Loucy (cell line): Measurements from ENCODE around the gene CHN2.

ENCODE experiments used
- H2AFZ ChIP-seq: fragments of 200-600 bp; sonication (generic); 2 replicates; pipeline ENCODE4 v1.6.0; 2016; ENCODE audit warnings: antibody characterized with exemption, mild to moderate bottlenecking, low read length, moderate library complexity
- H3F3A ChIP-seq: fragments of 200-600 bp; 2 replicates; pipeline ENCODE4 v1.6.0; 2016; ENCODE audit warnings: antibody characterized with exemption, low read depth, mild to moderate bottlenecking
- H3K27me3 ChIP-seq: fragments of 200-600 bp; sonication (generic); 2 replicates; pipeline ENCODE4 v1.6.1; 2014; ENCODE audit warnings: low read length, mild to moderate bottlenecking; ENCODE audit not compliant: insufficient read depth, poor library complexity, severe bottlenecking
- H3K36me3 ChIP-seq: fragments of 200-600 bp; sonication (generic); 2 replicates; pipeline ENCODE4 v1.6.1; 2016; ENCODE audit warnings: low read length; ENCODE audit not compliant: insufficient read depth
- H3K4me1 ChIP-seq: fragments of 200-600 bp; sonication (generic); 2 replicates; pipeline ENCODE4 v1.5.1; 2014; ENCODE audit warnings: low read length, mild to moderate bottlenecking; ENCODE audit not compliant: insufficient read depth, poor library complexity, severe bottlenecking
- H3K4me2 ChIP-seq: fragments of 200-600 bp; sonication (generic); 2 replicates; pipeline ENCODE4 v1.6.0; 2014; ENCODE audit warnings: antibody characterized with exemption, low read length, low read depth, mild to moderate bottlenecking; ENCODE audit not compliant: poor library complexity, severe bottlenecking
- H3K4me3 ChIP-seq: fragments of 200-600 bp; sonication (generic); 2 replicates; pipeline ENCODE4 v1.5.1; 2014; ENCODE audit warnings: low read length, mild to moderate bottlenecking, mixed read lengths; ENCODE audit not compliant: poor library complexity, severe bottlenecking
- H3K79me2 ChIP-seq: fragments of 200-600 bp; sonication (generic); 2 replicates; pipeline ENCODE4 v1.6.1; 2014; ENCODE audit warnings: low read length; ENCODE audit not compliant: insufficient read depth
- H3K9ac ChIP-seq: fragments of 200-600 bp; sonication (generic); 2 replicates; pipeline ENCODE4 v1.6.0; 2014; ENCODE audit warnings: mild to moderate bottlenecking, low read depth, low read length, moderate library complexity; ENCODE audit not compliant: poor library complexity, severe bottlenecking
- H3K9me2 ChIP-seq: fragments of 200-600 bp; sonication (generic); replicated peaks from 2 replicates; pipeline ENCODE4 v1.6.1; 2016; ENCODE audit warnings: low read depth, low read length, mixed read lengths
- H3K9me3 ChIP-seq: fragments of 200-600 bp; sonication (generic); 2 replicates; pipeline ENCODE4 v1.6.1; 2014; ENCODE audit warnings: mild to moderate bottlenecking, antibody characterized with exemption, low read length, low read depth; ENCODE audit not compliant: insufficient read depth
- H4K20me1 ChIP-seq: fragments of 200-600 bp; sonication (generic); 2 replicates; pipeline ENCODE4 v1.6.0; 2014; ENCODE audit warnings: antibody characterized with exemption, low read length, mild to moderate bottlenecking; ENCODE audit not compliant: insufficient read depth, poor library complexity, severe bottlenecking
- EZH2phosphoT487 ChIP-seq: fragments of 200-600 bp; IDR thresholded peaks from 2 replicates; pipeline ENCODE4 v1.6.1; 2018; ENCODE audit warnings: antibody characterized with exemption, mild to moderate bottlenecking, moderate library complexity, borderline replicate concordance
- TF ChIP-seq, protein P1 (sequence below): fragments of 200-600 bp; sonication (generic); conservative IDR thresholded peaks from 2 replicates; pipeline ENCODE4 v1.5.1; 2014; ENCODE audit warnings: mild to moderate bottlenecking, antibody characterized with exemption, low read length

The CHN2 gene

DNA sequence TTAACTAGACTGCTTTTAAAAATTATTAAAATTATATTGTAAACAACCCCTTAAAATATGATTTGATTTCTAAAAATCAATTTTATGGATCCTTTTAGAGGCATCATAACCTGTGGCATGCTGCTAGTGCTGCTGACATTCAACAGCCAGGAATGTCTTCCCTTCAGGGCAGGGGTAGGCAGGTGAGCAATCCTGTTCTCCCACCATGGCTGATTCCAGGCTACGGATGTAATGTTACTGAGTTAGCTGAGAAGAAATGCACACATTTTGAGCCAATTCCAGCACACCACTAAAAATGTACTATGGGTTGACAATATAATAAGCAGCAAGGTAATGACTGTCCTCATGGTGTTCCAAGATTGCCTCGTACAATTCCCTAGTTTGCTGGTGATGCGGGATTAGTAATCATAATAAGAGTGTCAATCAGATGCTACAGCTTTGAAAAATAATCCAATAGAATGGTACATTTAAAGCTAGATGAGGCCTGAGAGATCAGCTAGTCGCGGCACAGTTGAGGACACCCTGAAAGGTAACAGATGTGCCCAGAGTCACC is 260.4 kb downstream of the CHN2 start:
- H3K79me2 ChIP-seq, result no peaks in the 10 kb centered on the region
- no peaks in the 10 kb centered on the region for H3K9me3 ChIP-seq
- TF ChIP-seq, protein P1, sequence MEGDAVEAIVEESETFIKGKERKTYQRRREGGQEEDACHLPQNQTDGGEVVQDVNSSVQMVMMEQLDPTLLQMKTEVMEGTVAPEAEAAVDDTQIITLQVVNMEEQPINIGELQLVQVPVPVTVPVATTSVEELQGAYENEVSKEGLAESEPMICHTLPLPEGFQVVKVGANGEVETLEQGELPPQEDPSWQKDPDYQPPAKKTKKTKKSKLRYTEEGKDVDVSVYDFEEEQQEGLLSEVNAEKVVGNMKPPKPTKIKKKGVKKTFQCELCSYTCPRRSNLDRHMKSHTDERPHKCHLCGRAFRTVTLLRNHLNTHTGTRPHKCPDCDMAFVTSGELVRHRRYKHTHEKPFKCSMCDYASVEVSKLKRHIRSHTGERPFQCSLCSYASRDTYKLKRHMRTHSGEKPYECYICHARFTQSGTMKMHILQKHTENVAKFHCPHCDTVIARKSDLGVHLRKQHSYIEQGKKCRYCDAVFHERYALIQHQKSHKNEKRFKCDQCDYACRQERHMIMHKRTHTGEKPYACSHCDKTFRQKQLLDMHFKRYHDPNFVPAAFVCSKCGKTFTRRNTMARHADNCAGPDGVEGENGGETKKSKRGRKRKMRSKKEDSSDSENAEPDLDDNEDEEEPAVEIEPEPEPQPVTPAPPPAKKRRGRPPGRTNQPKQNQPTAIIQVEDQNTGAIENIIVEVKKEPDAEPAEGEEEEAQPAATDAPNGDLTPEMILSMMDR, result no peak
- TF ChIP-seq EZH2phosphoT487, result no peak
- no peak overlapping the region for H2AFZ ChIP-seq
- no peak overlapping the region for H3K4me3 ChIP-seq
- H3K9me2 ChIP-seq, result no peaks in the 10 kb centered on the region
- no peak overlapping the region for H3K4me2 ChIP-seq
- no peaks in the 10 kb centered on the region for H3K4me1 ChIP-seq
- H3K36me3 ChIP-seq, result no peaks in the 10 kb centered on the region
- H3K9ac ChIP-seq, result no peak overlapping the region
- no peaks in the 10 kb centered on the region for H4K20me1 ChIP-seq
- no peaks in the 10 kb centered on the region for H3K27me3 ChIP-seq
- H3F3A ChIP-seq, result no peaks in the 10 kb centered on the region

DNA sequence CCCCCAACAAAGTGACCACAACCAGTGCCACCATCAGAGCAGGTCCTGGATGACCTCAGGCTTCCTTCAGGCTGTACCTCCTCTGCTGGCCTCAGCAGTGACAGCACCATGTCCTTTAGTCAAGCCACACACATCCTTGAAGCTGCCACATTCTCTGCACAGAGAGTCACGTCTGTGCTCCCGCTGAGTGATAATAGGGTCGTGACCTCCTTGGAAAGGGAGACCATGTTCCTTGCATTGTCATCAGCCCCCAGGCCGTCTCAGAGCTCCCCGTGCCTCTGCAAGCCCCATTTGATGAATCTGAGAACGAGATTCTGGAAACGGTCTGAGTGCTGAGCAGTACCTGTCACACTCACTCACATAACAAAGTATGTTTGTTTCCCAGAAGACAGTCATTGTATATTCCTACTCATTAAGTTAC is 262.6 kb downstream of the CHN2 start:
- H3F3A ChIP-seq, result no peaks in the 10 kb centered on the region
- H3K9me2 ChIP-seq, result no peaks in the 10 kb centered on the region
- no peak overlapping the region for H3K4me3 ChIP-seq
- no peaks in the 10 kb centered on the region for H3K27me3 ChIP-seq
- H3K36me3 ChIP-seq, result no peaks in the 10 kb centered on the region
- H4K20me1 ChIP-seq, result no peaks in the 10 kb centered on the region
- H3K79me2 ChIP-seq, result no peaks in the 10 kb centered on the region
- H2AFZ ChIP-seq, result no peak overlapping the region
- no peak overlapping the region for H3K9ac ChIP-seq
- H3K4me1 ChIP-seq, result no peaks in the 10 kb centered on the region
- no peak for TF ChIP-seq EZH2phosphoT487
- TF ChIP-seq, protein P1, result no peak
- no peak overlapping the region for H3K4me2 ChIP-seq
- H3K9me3 ChIP-seq, result no peaks in the 10 kb centered on the region

DNA sequence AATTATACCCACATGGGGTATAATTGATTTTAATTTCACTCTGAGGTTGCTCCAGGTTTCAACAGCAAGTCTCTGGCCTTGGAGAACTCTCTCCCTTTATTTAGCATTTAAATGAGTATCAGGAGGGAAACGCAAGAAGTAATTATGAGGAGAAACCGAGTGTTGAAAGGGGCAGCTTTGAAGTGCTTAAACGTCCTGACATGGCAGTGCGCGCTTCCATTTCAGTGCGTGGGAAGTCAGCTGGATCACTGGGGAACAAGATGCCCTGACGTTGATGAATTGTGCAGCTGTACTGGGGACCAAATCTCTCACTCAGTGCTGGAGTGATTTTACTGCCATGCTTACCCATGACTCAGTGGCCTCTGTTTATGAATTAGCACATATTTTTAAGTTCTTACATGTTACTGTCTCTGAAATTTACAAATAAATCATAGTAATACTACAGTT is 263.0 kb downstream of the CHN2 start:
- Histone ChIP-seq H3F3A (no peaks in the 10 kb centered on the region), H3K9ac (no peak overlapping the region), H3K4me1 (no peaks in the 10 kb centered on the region), H3K36me3 (no peaks in the 10 kb centered on the region), H2AFZ (no peak overlapping the region), H3K4me2 (no peak overlapping the region), H3K9me2 (no peaks in the 10 kb centered on the region), H4K20me1 (no peaks in the 10 kb centered on the region), H3K27me3 (no peaks in the 10 kb centered on the region), H3K9me3 (no peaks in the 10 kb centered on the region), H3K4me3 (no peak overlapping the region), H3K79me2 (no peaks in the 10 kb centered on the region)
- TF ChIP-seq, protein P1, result no peak
- TF ChIP-seq EZH2phosphoT487, result no peak
